ENCODE measurements around the gene ATXN7. TPM values are rescaled to one million over a fixed set of nuclear protein-coding genes. Genes with fewer than 3 reads are reported as not detected.

The ATXN7 gene
- polyA plus RNA-seq, 1 donor from 2014 or later, result 6.7 TPM

- H3K27me3 ChIP-seq (ENCODE audit: insufficient read depth, low read depth, low read length), result no peaks in the 10 kb centered on the region
- no peak overlapping the region for H3K27ac ChIP-seq (ENCODE audit: low read length)
- no peak overlapping the region for H3K4me3 ChIP-seq (ENCODE audit: low read length)
- no peaks in the 10 kb centered on the region for H3F3A ChIP-seq (ENCODE audit: insufficient read depth, low read length, poor library complexity, severe bottlenecking)
- H3K79me2 ChIP-seq (replicated peaks; ENCODE audit: insufficient read depth, low read length), result no peaks in the 10 kb centered on the region
- H3K36me3 ChIP-seq (ENCODE audit: insufficient read depth, low read length), result peaks cover 10% of the 10 kb centered on the region
- no peak overlapping the region for H3K9ac ChIP-seq (ENCODE audit: low read length)
- no peaks in the 10 kb centered on the region for H3K9me3 ChIP-seq (ENCODE audit: low read length)
- TF ChIP-seq SMC3 (conservative IDR thresholded peaks at IDR 0.05; ENCODE audit: poor library complexity), result no peak
- no peak for TF ChIP-seq EP300 (conservative IDR thresholded peaks at IDR 0.05; ENCODE audit: poor library complexity, severe bottlenecking)
- TF ChIP-seq MXI1 (conservative IDR thresholded peaks at IDR 0.05; ENCODE audit: poor library complexity, severe bottlenecking), result no peak
- TF ChIP-seq, protein P1, sequence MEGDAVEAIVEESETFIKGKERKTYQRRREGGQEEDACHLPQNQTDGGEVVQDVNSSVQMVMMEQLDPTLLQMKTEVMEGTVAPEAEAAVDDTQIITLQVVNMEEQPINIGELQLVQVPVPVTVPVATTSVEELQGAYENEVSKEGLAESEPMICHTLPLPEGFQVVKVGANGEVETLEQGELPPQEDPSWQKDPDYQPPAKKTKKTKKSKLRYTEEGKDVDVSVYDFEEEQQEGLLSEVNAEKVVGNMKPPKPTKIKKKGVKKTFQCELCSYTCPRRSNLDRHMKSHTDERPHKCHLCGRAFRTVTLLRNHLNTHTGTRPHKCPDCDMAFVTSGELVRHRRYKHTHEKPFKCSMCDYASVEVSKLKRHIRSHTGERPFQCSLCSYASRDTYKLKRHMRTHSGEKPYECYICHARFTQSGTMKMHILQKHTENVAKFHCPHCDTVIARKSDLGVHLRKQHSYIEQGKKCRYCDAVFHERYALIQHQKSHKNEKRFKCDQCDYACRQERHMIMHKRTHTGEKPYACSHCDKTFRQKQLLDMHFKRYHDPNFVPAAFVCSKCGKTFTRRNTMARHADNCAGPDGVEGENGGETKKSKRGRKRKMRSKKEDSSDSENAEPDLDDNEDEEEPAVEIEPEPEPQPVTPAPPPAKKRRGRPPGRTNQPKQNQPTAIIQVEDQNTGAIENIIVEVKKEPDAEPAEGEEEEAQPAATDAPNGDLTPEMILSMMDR (IDR thresholded peaks at IDR 0.05; ENCODE audit: poor library complexity, severe bottlenecking), result no peak
- no peak for TF ChIP-seq POLR2AphosphoS5 (IDR thresholded peaks at IDR 0.05)
- TF ChIP-seq TAF1 (IDR thresholded peaks at IDR 0.05; ENCODE audit: low read depth), result no peak
- TF ChIP-seq REST (IDR thresholded peaks at IDR 0.05; ENCODE audit: borderline replicate concordance), result no peak
- TF ChIP-seq RAD21 (conservative IDR thresholded peaks at IDR 0.05), result no peak
- TF ChIP-seq EZH2 (IDR thresholded peaks at IDR 0.05; ENCODE audit: borderline replicate concordance, insufficient read depth, low read length, poor library complexity, severe bottlenecking), result no peak
- H4K20me1 ChIP-seq (ENCODE audit: insufficient read depth), result no peaks in the 10 kb centered on the region
- H3K4me2 ChIP-seq (ENCODE audit: low read length), result no peak overlapping the region
- no peak overlapping the region for H2AFZ ChIP-seq (ENCODE audit: low read depth, low read length)
- no peaks in the 10 kb centered on the region for H3K9me2 ChIP-seq (ENCODE audit: insufficient read depth, low read length)
Measured at GRCh38 chr3:63998852-63999754, 135.4 kb downstream of the ATXN7 start.

DNA sequence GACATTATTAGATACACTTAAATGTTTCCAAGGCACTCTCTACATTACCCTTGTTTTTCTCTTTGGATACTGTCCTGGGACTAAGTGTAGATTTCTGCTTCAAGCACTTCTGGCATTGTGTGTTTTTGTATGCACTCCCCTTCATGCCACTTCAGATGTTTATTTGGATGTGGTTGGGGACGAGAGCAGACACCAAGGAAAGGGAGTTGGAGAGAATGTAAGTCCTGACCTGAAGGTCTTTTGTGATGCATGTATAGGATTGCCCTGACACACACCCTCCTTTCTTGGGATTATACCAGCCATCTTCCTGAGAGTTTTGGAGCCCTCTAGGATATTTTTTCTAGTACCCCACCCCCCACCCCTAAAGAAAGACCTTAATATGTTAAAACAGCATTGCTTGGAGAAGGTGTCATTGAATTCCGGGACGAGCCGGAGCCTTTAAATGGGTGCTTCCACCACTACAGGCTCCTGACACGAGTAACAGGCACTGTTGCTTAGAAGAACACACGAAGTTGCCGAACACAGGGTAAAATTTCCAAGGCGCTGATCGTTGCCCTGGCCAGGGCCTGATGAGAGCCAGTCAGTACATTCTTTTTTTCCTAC lies 136.9 kb downstream of the ATXN7 start:
- H3K4me2 ChIP-seq (ENCODE audit: low read length), result no peak overlapping the region
- no peak for TF ChIP-seq EP300 (conservative IDR thresholded peaks at IDR 0.05; ENCODE audit: poor library complexity, severe bottlenecking)
- TF ChIP-seq, protein P1 (IDR thresholded peaks at IDR 0.05; ENCODE audit: poor library complexity, severe bottlenecking), result no peak
- TF ChIP-seq REST (IDR thresholded peaks at IDR 0.05; ENCODE audit: borderline replicate concordance), result no peak
- TF ChIP-seq MXI1 (conservative IDR thresholded peaks at IDR 0.05; ENCODE audit: poor library complexity, severe bottlenecking), result no peak
- no peak for TF ChIP-seq EZH2 (IDR thresholded peaks at IDR 0.05; ENCODE audit: borderline replicate concordance, insufficient read depth, low read length, poor library complexity, severe bottlenecking)
- no peak for TF ChIP-seq RAD21 (conservative IDR thresholded peaks at IDR 0.05)
- TF ChIP-seq SMC3 (conservative IDR thresholded peaks at IDR 0.05; ENCODE audit: poor library complexity), result no peak
- no peak for TF ChIP-seq POLR2AphosphoS5 (IDR thresholded peaks at IDR 0.05)
- TF ChIP-seq TAF1 (IDR thresholded peaks at IDR 0.05; ENCODE audit: low read depth), result no peak
- no peaks in the 10 kb centered on the region for H3K27me3 ChIP-seq (ENCODE audit: insufficient read depth, low read depth, low read length)

More for the DNA sequence above, 136.9 kb downstream of the ATXN7 start:
- Histone ChIP-seq H3F3A (ENCODE audit: insufficient read depth, low read length, poor library complexity, severe bottlenecking) (no peaks in the 10 kb centered on the region), H3K4me3 (ENCODE audit: low read length) (no peak overlapping the region), H3K9me3 (ENCODE audit: low read length) (no peaks in the 10 kb centered on the region), H3K36me3 (ENCODE audit: insufficient read depth, low read length) (peaks cover 10% of the 10 kb centered on the region), H3K79me2 (replicated peaks; ENCODE audit: insufficient read depth, low read length) (no peaks in the 10 kb centered on the region), H2AFZ (ENCODE audit: low read depth, low read length) (no peak overlapping the region), H3K9me2 (ENCODE audit: insufficient read depth, low read length) (no peaks in the 10 kb centered on the region), H4K20me1 (ENCODE audit: insufficient read depth) (no peaks in the 10 kb centered on the region), H3K27ac (ENCODE audit: low read length) (no peak overlapping the region), H3K9ac (ENCODE audit: low read length) (no peak overlapping the region)
